ENCODE measurements around the gene RGMB. TPM values are rescaled to one million over a fixed set of nuclear protein-coding genes. Genes with fewer than 3 reads are reported as not detected.

The RGMB gene
- total RNA-seq, 1 donor = 145 TPM

GRCh38 chr5:98804066-98804465, 30.6 kb downstream of the RGMB start:
- no peak for DNase-seq (ENCODE audit: low read depth)
- H3K4me3 ChIP-seq (ENCODE audit: low read depth, low read length) = no peak overlapping the region
- no peak for TF ChIP-seq CTCF (IDR thresholded peaks at IDR 0.05; ENCODE audit: insufficient read depth, low read length)

GRCh38 chr5:98805070-98805469, 31.6 kb downstream of the RGMB start:
- no peak for DNase-seq (ENCODE audit: low read depth)
- TF ChIP-seq CTCF (IDR thresholded peaks at IDR 0.05; ENCODE audit: insufficient read depth, low read length) = no peak
- no peak overlapping the region for H3K4me3 ChIP-seq (ENCODE audit: low read depth, low read length)

- DNase-seq (ENCODE audit: low read depth) = no peak
- no peak for TF ChIP-seq CTCF (IDR thresholded peaks at IDR 0.05; ENCODE audit: insufficient read depth, low read length)
- H3K4me3 ChIP-seq (ENCODE audit: low read depth, low read length) = no peak overlapping the region
Observed at GRCh38 chr5:98807806-98808205, 34.3 kb downstream of the RGMB start.

GRCh38 chr5:98810206-98810605, 36.7 kb downstream of the RGMB start:
- H3K4me3 ChIP-seq (ENCODE audit: low read depth, low read length) = no peak overlapping the region
- DNase-seq (ENCODE audit: low read depth) = no peak
- TF ChIP-seq CTCF (IDR thresholded peaks at IDR 0.05; ENCODE audit: insufficient read depth, low read length) = no peak

GRCh38 chr5:98813755-98814154, 40.3 kb downstream of the RGMB start:
- no peak overlapping the region for H3K4me3 ChIP-seq (ENCODE audit: low read depth, low read length)
- no peak for DNase-seq (ENCODE audit: low read depth)
- TF ChIP-seq CTCF (IDR thresholded peaks at IDR 0.05; ENCODE audit: insufficient read depth, low read length) = no peak

- DNase-seq (ENCODE audit: low read depth) = peak; percentile 37
- no peak overlapping the region for H3K4me3 ChIP-seq (ENCODE audit: low read depth, low read length)
- no peak for TF ChIP-seq CTCF (IDR thresholded peaks at IDR 0.05; ENCODE audit: insufficient read depth, low read length)
Observed at GRCh38 chr5:98816582-98817222, 43.2 kb downstream of the RGMB start.

Measured in fibroblast of the aortic adventitia (primary cell).